Vagina (tissue), 2 donors: ENCODE data around the gene PSMC3IP. TPM values are rescaled to one million over a fixed set of nuclear protein-coding genes. Genes with fewer than 3 reads are reported as not detected.
"Not testable (repeated sequence)": the region's sequence is repeated elsewhere in the genome, so short reads cannot be mapped to it uniquely, and the experiment has no call there.

ENCODE experiments used
- DNase-seq, 2 donors: peaks; one replicate each; pipeline ENCODE4 v3.0.0-alpha.2; 2017; ENCODE audit errors: extremely low spot score in 2 of 2
- H3K27ac ChIP-seq: fragments of 200-600 bp; sonication (generic); one replicate; pipeline ENCODE4 v1.5.1; 2019
- H3K27me3 ChIP-seq: fragments of 200-600 bp; sonication (generic); one replicate; pipeline ENCODE4 v1.5.1; 2019
- H3K36me3 ChIP-seq, 2 donors: fragments of 200-600 bp; sonication (generic); one replicate each; pipeline ENCODE4 v1.5.1; 2017 to 2019
- H3K4me1 ChIP-seq: fragments of 200-600 bp; sonication (generic); one replicate; pipeline ENCODE4 v1.5.1; 2019
- H3K4me3 ChIP-seq, 2 donors: fragments of 200-600 bp; sonication (generic); 1 replicate in 1 of 2; 2 replicates in 1 of 2; pipeline ENCODE4 v1.5.1; 2016 to 2019
- H3K9me3 ChIP-seq: fragments of 200-600 bp; sonication (generic); one replicate; pipeline ENCODE4 v1.5.1; 2019
- CTCF ChIP-seq, 3 experiments: fragments of 450-650 bp in 2 of 3; fragments of 200-600 bp in 1 of 3; sonication (generic) in 1 of 3; IDR thresholded peaks; one replicate each; pipeline ENCODE4 v1.5.1; 2017 to 2019; ENCODE audit warnings: antibody characterized with exemption in 3 of 3, mild to moderate bottlenecking in 2 of 3, moderate library complexity in 2 of 3
- POLR2A ChIP-seq, 2 donors: fragments of 450-650 bp; IDR thresholded peaks; one replicate each; pipeline ENCODE4 v1.6.1; 2017; ENCODE audit warnings: antibody characterized with exemption in 2 of 2, mild to moderate bottlenecking in 2 of 2, moderate library complexity in 2 of 2
- POLR2AphosphoS5 ChIP-seq, 2 donors: sonication (generic); formaldehyde crosslinking; IDR thresholded peaks; one replicate each; pipeline ENCODE4 v1.9.0; 2017; ENCODE audit warnings: antibody characterized with exemption in 2 of 2, mild to moderate bottlenecking in 2 of 2, low read depth in 1 of 2; ENCODE audit not compliant: insufficient read depth in 1 of 2
- intact Hi-C: fragments of 100-400 bp; cut with DNase I; formaldehyde crosslinking; loops from one replicate; pipeline ENCODE4 v1.15.1; 2023
- total RNA-seq: library from RNA; depleted of rRNA; stranded (reverse); fragments of >200 nt; gene quantifications from one replicate; pipeline ENCODE4 v1.2.3, GENCODE V29; 2016

PSMC3IP gene
- total RNA-seq, 1 donor from 2014 or later = 0.98 TPM

- intact Hi-C loops = no loop called here
Measured at GRCh38 chr17:42560246-42560645, 17.3 kb downstream of the PSMC3IP start.

GRCh38 chr17:42559075-42559474 is 18.5 kb downstream of the PSMC3IP start:
- no peak overlapping the region for H3K4me3 ChIP-seq
- no peaks in the 10 kb centered on the region for H3K9me3 ChIP-seq
- no peak for DNase-seq
- peaks cover 0 to 4% of the 10 kb centered on the region in 2 donors for H3K36me3 ChIP-seq
- TF ChIP-seq POLR2AphosphoS5 (IDR thresholded peaks at IDR 0.05; ENCODE audit: insufficient read depth in 1 of 2, low read depth in 1 of 2) (no peak), POLR2A (IDR thresholded peaks at IDR 0.05) (no peak), CTCF (IDR thresholded peaks at IDR 0.05) (no peak)
- H3K4me1 ChIP-seq = peaks cover 40% of the 10 kb centered on the region
- no peaks in the 10 kb centered on the region for H3K27me3 ChIP-seq
- H3K27ac ChIP-seq = no peak overlapping the region
- intact Hi-C loops = no loop called here

More at GRCh38 chr17:42560246-42560645, 17.3 kb downstream of the PSMC3IP start:
- Histone ChIP-seq H3K4me3 (no peak overlapping the region), H3K36me3 (peaks cover 0 to 16% of the 10 kb centered on the region in 2 donors), H3K27me3 (no peaks in the 10 kb centered on the region), H3K9me3 (no peaks in the 10 kb centered on the region), H3K4me1 (peaks cover 44% of the 10 kb centered on the region), H3K27ac (no peak overlapping the region)
- TF ChIP-seq POLR2A (IDR thresholded peaks at IDR 0.05) (no peak), CTCF (IDR thresholded peaks at IDR 0.05) (no peak), POLR2AphosphoS5 (IDR thresholded peaks at IDR 0.05; ENCODE audit: insufficient read depth in 1 of 2, low read depth in 1 of 2) (no peak)
- DNase-seq = no peak

- H3K27me3 ChIP-seq, H3K9me3 ChIP-seq, intact Hi-C loops, H3K36me3 ChIP-seq, DNase-seq, H3K4me3 ChIP-seq, H3K27ac ChIP-seq: not testable (repeated sequence)
- peaks cover 29% of the 10 kb centered on the region for H3K4me1 ChIP-seq
Measured at GRCh38 chr17:42555961-42556617, 21.4 kb downstream of the PSMC3IP start.

- peaks cover 29% of the 10 kb centered on the region for H3K4me1 ChIP-seq
- H3K27ac ChIP-seq = peak overlapping the region; percentile 74
- TF ChIP-seq POLR2AphosphoS5 (IDR thresholded peaks at IDR 0.05; ENCODE audit: insufficient read depth in 1 of 2, low read depth in 1 of 2) = no peak
- no peak for TF ChIP-seq POLR2A (IDR thresholded peaks at IDR 0.05)
- no peak for TF ChIP-seq CTCF (IDR thresholded peaks at IDR 0.05)
- intact Hi-C loops = no loop called here
- DNase-seq = peak in 1 of 2 donors; percentile 80
- peak overlapping the region; percentile 72 to 76 for H3K4me3 ChIP-seq
- H3K36me3 ChIP-seq = no peaks in the 10 kb centered on the region
- no peaks in the 10 kb centered on the region for H3K9me3 ChIP-seq
- no peaks in the 10 kb centered on the region for H3K27me3 ChIP-seq
Measured at GRCh38 chr17:42555122-42555622, 22.4 kb downstream of the PSMC3IP start.

GRCh38 chr17:42554250-42555121 is 23.0 kb downstream of the PSMC3IP start:
- Histone ChIP-seq H3K27ac (peak overlapping the region; percentile 74), H3K4me3 (peak overlapping the region; percentile 72 to 76), H3K36me3 (no peaks in the 10 kb centered on the region), H3K9me3 (no peaks in the 10 kb centered on the region), H3K27me3 (no peaks in the 10 kb centered on the region), H3K4me1 (peaks cover 29% of the 10 kb centered on the region)
- peak in 1 of 2 donors; percentile 87 for DNase-seq
- intact Hi-C loops = no loop called here
- peak in 1 of 3 experiments; percentile 16 for TF ChIP-seq CTCF (IDR thresholded peaks at IDR 0.05)
- TF ChIP-seq POLR2A (IDR thresholded peaks at IDR 0.05) = peak in 1 of 2 donors; percentile 65
- peak; percentile 64 to 94 for TF ChIP-seq POLR2AphosphoS5 (IDR thresholded peaks at IDR 0.05; ENCODE audit: insufficient read depth in 1 of 2, low read depth in 1 of 2)
